ENCODE data around the gene RPS15A. TPM values are rescaled to one million over a fixed set of nuclear protein-coding genes. Genes with fewer than 3 reads are reported as not detected.

The RPS15A gene
- total RNA-seq, 1 experiment from 2014 or later: 1,282 TPM

DNA sequence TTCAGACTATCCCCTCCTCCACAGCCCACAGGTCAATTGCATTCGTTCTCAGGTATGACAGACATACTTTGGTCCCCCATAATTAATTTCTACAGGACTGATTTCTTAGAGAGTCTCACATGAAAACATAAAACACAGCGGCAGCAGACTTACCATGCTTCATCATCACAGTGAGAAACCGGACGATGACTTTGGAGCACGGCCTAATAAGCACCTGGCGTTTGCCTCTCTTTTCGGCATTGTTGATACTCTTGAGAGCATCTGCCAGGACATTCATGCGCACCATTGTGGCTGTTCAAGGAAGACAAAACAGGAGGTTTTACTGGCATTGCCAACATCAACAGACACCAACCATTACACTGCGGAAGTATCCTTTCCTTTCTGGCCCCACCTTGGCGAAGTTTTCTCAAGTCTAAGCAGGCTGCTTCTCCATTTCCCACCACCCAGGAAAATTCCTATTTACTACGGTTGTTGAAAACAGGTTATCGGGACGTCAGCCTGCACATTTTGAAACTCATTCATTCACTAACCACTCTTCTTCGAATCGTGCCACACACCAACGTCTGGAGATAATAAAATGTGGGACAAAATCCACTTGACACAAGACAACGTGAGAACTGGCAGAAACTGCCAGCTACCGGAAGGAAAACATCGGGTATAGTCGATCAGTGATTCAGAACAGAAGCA is 1.2 kb downstream of the RPS15A start:
- Histone ChIP-seq H3K4me1 (ENCODE audit: insufficient read depth, low read length, poor library complexity, severe bottlenecking) (peaks cover 30% of the 10 kb centered on the region), H3K36me3 (ENCODE audit: insufficient read depth, low read length, poor library complexity, severe bottlenecking) (peaks cover 86% of the 10 kb centered on the region), H3K4me3 (ENCODE audit: low read depth, low read length, poor library complexity, severe bottlenecking) (peak overlapping the region; percentile 88), H3K27ac (ENCODE audit: low read depth, low read length, poor library complexity, severe bottlenecking) (peak overlapping the region; percentile 94), H3K27me3 (replicated peaks; ENCODE audit: insufficient read depth, low read depth, low read length, poor library complexity) (no peaks in the 10 kb centered on the region), H3K9me3 (ENCODE audit: low read depth, low read length, poor library complexity, severe bottlenecking) (no peaks in the 10 kb centered on the region)
- POLR2A ChIA-PET (ENCODE audit: low non-redundant PET): interaction anchor here (0.6 to 1.3 kb wide), 2 partner anchors 10 to 12 kb away, joined by 3 to 7 read pairs; partner anchors contain the start of gene ARL6IP1
- no peak for DNase-seq (ENCODE audit: low spot score)
- no TSS peak for BruUV-seq (replicated peaks)
- intact Hi-C loops (cut with micrococcal nuclease; ENCODE audit: unreplicated experiment): no loop called here
- TF ChIP-seq, protein P1, sequence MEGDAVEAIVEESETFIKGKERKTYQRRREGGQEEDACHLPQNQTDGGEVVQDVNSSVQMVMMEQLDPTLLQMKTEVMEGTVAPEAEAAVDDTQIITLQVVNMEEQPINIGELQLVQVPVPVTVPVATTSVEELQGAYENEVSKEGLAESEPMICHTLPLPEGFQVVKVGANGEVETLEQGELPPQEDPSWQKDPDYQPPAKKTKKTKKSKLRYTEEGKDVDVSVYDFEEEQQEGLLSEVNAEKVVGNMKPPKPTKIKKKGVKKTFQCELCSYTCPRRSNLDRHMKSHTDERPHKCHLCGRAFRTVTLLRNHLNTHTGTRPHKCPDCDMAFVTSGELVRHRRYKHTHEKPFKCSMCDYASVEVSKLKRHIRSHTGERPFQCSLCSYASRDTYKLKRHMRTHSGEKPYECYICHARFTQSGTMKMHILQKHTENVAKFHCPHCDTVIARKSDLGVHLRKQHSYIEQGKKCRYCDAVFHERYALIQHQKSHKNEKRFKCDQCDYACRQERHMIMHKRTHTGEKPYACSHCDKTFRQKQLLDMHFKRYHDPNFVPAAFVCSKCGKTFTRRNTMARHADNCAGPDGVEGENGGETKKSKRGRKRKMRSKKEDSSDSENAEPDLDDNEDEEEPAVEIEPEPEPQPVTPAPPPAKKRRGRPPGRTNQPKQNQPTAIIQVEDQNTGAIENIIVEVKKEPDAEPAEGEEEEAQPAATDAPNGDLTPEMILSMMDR (conservative IDR thresholded peaks at IDR 0.05; ENCODE audit: low read depth, low read length): no peak
- TF ChIP-seq EZH2 (IDR thresholded peaks at IDR 0.05; ENCODE audit: borderline replicate concordance, low read depth, low read length, poor library complexity, severe bottlenecking): no peak
- CTCF ChIA-PET: no interaction called here

DNA sequence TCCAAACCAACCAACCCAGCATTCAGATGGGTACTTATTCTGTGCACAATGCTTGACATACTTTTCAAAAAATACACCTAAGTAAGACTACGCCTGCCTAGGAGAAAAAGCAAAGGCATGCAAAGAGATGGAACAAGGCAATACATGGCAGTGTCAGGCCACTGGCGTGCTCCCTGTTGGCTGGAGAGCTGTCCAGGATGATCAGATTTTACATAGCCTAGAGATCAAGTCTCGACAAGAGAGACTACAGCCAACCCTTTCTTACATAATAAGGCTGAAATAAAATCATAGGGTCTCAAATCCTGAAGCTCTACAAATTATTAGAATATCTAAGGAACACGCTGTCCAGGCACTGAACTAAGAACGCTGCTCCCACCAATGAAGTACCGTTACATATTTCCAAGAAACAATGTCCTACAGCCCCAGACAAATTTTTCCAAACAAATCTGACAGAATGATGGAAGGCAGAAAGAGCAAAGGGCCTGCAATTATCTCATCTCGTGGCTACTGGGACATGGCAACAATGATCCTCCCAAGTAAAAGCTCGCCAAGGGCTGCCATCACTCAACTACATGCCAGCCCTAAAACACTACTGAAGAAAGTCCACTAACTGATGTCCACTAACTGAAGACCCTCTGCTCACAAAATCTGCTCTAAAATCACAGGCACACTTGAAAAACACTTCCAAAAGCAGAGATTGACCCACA is 5.1 kb downstream of the RPS15A start:
- intact Hi-C loops (cut with micrococcal nuclease; ENCODE audit: unreplicated experiment): no loop called here
- H3K9me3 ChIP-seq (ENCODE audit: low read depth, low read length, poor library complexity, severe bottlenecking): no peaks in the 10 kb centered on the region
- no peak for DNase-seq (ENCODE audit: low spot score)
- H3K4me3 ChIP-seq (ENCODE audit: low read depth, low read length, poor library complexity, severe bottlenecking): no peak overlapping the region
- H3K27ac ChIP-seq (ENCODE audit: low read depth, low read length, poor library complexity, severe bottlenecking): no peak overlapping the region
- H3K27me3 ChIP-seq (replicated peaks; ENCODE audit: insufficient read depth, low read depth, low read length, poor library complexity): no peaks in the 10 kb centered on the region
- peaks cover 75% of the 10 kb centered on the region for H3K36me3 ChIP-seq (ENCODE audit: insufficient read depth, low read length, poor library complexity, severe bottlenecking)
- peaks cover 30% of the 10 kb centered on the region for H3K4me1 ChIP-seq (ENCODE audit: insufficient read depth, low read length, poor library complexity, severe bottlenecking)
- BruUV-seq (replicated peaks): no TSS peak
- ChIA-PET CTCF (no interaction called here), POLR2A (ENCODE audit: low non-redundant PET) (no interaction called here)
- TF ChIP-seq, protein P1 (conservative IDR thresholded peaks at IDR 0.05; ENCODE audit: low read depth, low read length): no peak
- TF ChIP-seq EZH2 (IDR thresholded peaks at IDR 0.05; ENCODE audit: borderline replicate concordance, low read depth, low read length, poor library complexity, severe bottlenecking): no peak

DNA sequence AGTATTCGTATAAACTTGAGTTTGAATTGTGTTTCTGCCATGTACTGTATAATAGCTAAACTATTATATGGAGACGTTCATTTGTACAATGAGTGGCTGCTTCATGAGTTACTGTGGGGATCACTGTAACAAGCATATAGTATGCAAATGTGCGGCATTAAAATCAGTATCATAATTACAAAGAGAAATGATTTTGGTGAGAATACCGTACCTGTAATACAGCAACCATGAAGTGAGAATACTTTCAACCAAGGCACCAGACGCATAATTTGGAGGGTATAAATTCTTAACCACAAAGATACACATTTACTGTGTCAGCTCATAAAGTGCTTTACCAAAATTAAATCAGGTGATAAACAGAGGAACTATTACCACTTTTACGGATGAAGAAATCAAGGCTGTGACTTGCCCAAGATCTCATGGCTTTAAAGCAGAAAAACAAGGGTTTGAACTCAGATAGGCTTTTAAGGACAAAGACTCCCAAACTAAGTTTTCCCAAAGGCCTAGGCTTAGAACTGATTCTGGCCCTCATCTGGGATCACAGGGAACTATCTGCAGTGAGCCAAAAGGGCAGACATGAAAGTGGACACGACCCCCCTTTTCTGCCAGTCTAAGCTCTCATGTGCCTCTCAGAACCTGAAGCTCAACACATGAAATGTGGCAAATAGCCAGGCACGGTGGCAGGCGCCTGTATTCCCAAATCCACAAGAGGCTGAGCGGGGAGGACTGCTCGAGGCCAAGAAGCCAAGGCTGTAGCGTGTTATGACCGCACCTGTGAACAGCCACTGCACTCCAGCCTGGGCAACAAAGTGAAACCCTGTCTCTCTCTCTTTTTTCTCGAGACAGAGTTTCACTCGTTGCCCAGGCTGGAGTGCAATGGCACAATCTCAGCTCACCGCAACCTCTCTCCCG is 6.4 kb downstream of the RPS15A start:
- TF ChIP-seq, protein P1 (conservative IDR thresholded peaks at IDR 0.05; ENCODE audit: low read depth, low read length): no peak
- no peak for TF ChIP-seq EZH2 (IDR thresholded peaks at IDR 0.05; ENCODE audit: borderline replicate concordance, low read depth, low read length, poor library complexity, severe bottlenecking)
- Histone ChIP-seq H3K4me3 (ENCODE audit: low read depth, low read length, poor library complexity, severe bottlenecking) (no peak overlapping the region), H3K9me3 (ENCODE audit: low read depth, low read length, poor library complexity, severe bottlenecking) (no peaks in the 10 kb centered on the region), H3K36me3 (ENCODE audit: insufficient read depth, low read length, poor library complexity, severe bottlenecking) (peaks cover 66% of the 10 kb centered on the region), H3K27me3 (replicated peaks; ENCODE audit: insufficient read depth, low read depth, low read length, poor library complexity) (no peaks in the 10 kb centered on the region), H3K27ac (ENCODE audit: low read depth, low read length, poor library complexity, severe bottlenecking) (no peak overlapping the region), H3K4me1 (ENCODE audit: insufficient read depth, low read length, poor library complexity, severe bottlenecking) (peaks cover 30% of the 10 kb centered on the region)
- no TSS peak for BruUV-seq (replicated peaks)
- CTCF ChIA-PET: no interaction called here
- intact Hi-C loops (cut with micrococcal nuclease; ENCODE audit: unreplicated experiment): no loop called here
- POLR2A ChIA-PET (ENCODE audit: low non-redundant PET): no interaction called here
- no peak for DNase-seq (ENCODE audit: low spot score)
